Stimulated activated CD4-positive, alpha-beta T cell treated with anti-CD3 and anti-CD28 coated beads, Interleukin-4, amount 100 ng/mL, for 24 hours (primary cell): ENCODE measurements around the gene FAM171A2.
"Not testable (repeated sequence)": the region's sequence is repeated elsewhere in the genome, so short reads cannot be mapped to it uniquely, and the experiment has no call there.

Experiments used
- DNase-seq: peaks from one replicate; pipeline ENCODE4 v3.0.0-alpha.2; 2020

FAM171A2 gene

GRCh38 chr17:44383363-44383762 is 19.7 kb upstream of the FAM171A2 start:
- no peak for DNase-seq

GRCh38 chr17:44382917-44383316 is 19.3 kb upstream of the FAM171A2 start:
- DNase-seq, result no peak

GRCh38 chr17:44381810-44382305 is 18.2 kb upstream of the FAM171A2 start:
- DNase-seq, result no peak

- DNase-seq, result no peak
Measured at GRCh38 chr17:44380767-44381166, 17.1 kb upstream of the FAM171A2 start.

GRCh38 chr17:44379887-44380286 is 16.2 kb upstream of the FAM171A2 start:
- DNase-seq, result no peak

- DNase-seq, result no peak
Measured at GRCh38 chr17:44378171-44378705, 14.6 kb upstream of the FAM171A2 start.

GRCh38 chr17:44376779-44377178 is 13.1 kb upstream of the FAM171A2 start:
- no peak for DNase-seq

- no peak for DNase-seq
Measured at GRCh38 chr17:44376124-44376523, 12.5 kb upstream of the FAM171A2 start.

- no peak for DNase-seq
Measured at GRCh38 chr17:44375196-44376017, 11.8 kb upstream of the FAM171A2 start.

GRCh38 chr17:44374306-44375195 is 10.9 kb upstream of the FAM171A2 start:
- DNase-seq, result no peak

GRCh38 chr17:44372036-44372435 is 8.4 kb upstream of the FAM171A2 start:
- DNase-seq, result no peak

GRCh38 chr17:44369414-44370023 is 5.9 kb upstream of the FAM171A2 start:
- not testable (repeated sequence) for DNase-seq

GRCh38 chr17:44368391-44369243 is 5.0 kb upstream of the FAM171A2 start:
- DNase-seq, result not testable (repeated sequence)

- DNase-seq, result no peak
Measured at GRCh38 chr17:44367231-44367979, 3.8 kb upstream of the FAM171A2 start.

- DNase-seq, result not testable (repeated sequence)
Measured at GRCh38 chr17:44365051-44365450, 1.4 kb upstream of the FAM171A2 start.

- no peak for DNase-seq
Measured at GRCh38 chr17:44362949-44363612, 572 bp downstream of the FAM171A2 start.

GRCh38 chr17:44362459-44362948 is 1.1 kb downstream of the FAM171A2 start:
- no peak for DNase-seq

GRCh38 chr17:44361292-44362260 is 2.1 kb downstream of the FAM171A2 start:
- no peak for DNase-seq

- DNase-seq, result no peak
Measured at GRCh38 chr17:44360826-44361225, 2.8 kb downstream of the FAM171A2 start.
